ENCODE measurements around the gene GNPTG. TPM values are rescaled to one million over a fixed set of nuclear protein-coding genes. Genes with fewer than 3 reads are reported as not detected.

GNPTG gene
- total RNA-seq, 1 experiment from 2014 or later, result 29.4 TPM

DNA sequence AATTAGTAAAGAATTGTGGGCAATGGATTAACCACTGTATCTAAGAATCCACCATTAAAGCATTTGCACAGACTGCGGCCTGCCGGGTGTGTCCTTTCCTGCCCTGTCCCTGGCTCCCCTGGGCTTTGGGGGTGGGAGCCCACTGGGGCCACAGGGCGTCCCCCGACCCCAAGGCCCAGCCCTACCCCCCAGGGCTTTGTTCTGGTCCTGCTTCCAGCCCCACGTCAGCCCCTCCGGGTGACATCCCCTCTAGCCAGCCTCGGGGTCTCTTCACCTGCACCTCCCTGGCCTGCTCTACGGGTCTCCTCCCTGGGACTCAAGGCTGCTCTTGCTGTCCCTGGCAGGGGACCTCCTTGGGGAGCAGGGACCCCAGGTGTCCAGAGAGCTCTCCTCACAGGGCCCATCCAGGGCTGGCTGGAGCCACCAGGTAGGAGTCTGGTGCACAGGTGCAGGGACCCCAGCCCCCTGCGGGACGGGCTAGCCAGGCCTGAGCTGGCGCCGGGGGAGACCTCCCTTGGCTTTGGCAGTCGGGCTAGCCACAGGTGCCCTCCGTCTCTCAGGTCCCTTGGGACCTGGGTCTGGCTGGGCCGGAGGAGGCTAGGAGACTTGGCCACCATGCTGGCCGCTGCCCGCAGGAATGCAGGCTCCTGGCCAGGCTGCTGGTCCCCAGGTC is 24.6 kb upstream of the GNPTG start:
- Mint-ChIP-seq H3K9me3 (no peaks in the 10 kb centered on the region), H3K36me3 (ENCODE audit: insufficient read depth in 1 of 3, low read depth in 3 of 3) (peaks cover 2 to 30% (median 17%) of the 10 kb centered on the region in 3 experiments), H3K27ac (peak overlapping the region in 1 of 3 experiments; percentile 57; a peak in 2 of 7 replicates), H3K4me3 (no peak overlapping the region), H3K4me1 (peaks cover 7 to 13% of the 10 kb centered on the region in 2 experiments), H3K27me3 (ENCODE audit: low read depth) (peaks cover 3% of the 10 kb centered on the region)
- H2BK20ac ChIP-seq (ENCODE audit: low read depth, low read length, poor library complexity, severe bottlenecking), result no peak overlapping the region
- H2BK15ac ChIP-seq (ENCODE audit: low read depth, low read length), result 0 out of 2 replicates have a peak overlapping the region, but pooled peaks have one; percentile 9
- H2AK5ac ChIP-seq (ENCODE audit: insufficient read length, low read length), result no peak overlapping the region
- DNase-seq, result no peak
- H3K79me2 ChIP-seq (ENCODE audit: insufficient read depth, low read length), result no peaks in the 10 kb centered on the region
- no peaks in the 10 kb centered on the region for H3K27me3 ChIP-seq (ENCODE audit: insufficient read depth, low read length)
- no peak overlapping the region for H3K4me2 ChIP-seq (ENCODE audit: insufficient read depth, insufficient read length, low read length)
- WGBS (ENCODE audit: extremely low coverage, insufficient read length, low lambda C conversion rate), result no CpG with 5 or more reads among the region's 17 CpGs
- no peak overlapping the region for H3K56ac ChIP-seq (ENCODE audit: insufficient read length, low read depth, low read length)
- no peaks in the 10 kb centered on the region for H3K9me3 ChIP-seq (ENCODE audit: control insufficient read depth, low read depth, low read length)
- no peak overlapping the region for H2BK12ac ChIP-seq (ENCODE audit: insufficient read length, low read depth, low read length)
- TF ChIP-seq, protein P1, sequence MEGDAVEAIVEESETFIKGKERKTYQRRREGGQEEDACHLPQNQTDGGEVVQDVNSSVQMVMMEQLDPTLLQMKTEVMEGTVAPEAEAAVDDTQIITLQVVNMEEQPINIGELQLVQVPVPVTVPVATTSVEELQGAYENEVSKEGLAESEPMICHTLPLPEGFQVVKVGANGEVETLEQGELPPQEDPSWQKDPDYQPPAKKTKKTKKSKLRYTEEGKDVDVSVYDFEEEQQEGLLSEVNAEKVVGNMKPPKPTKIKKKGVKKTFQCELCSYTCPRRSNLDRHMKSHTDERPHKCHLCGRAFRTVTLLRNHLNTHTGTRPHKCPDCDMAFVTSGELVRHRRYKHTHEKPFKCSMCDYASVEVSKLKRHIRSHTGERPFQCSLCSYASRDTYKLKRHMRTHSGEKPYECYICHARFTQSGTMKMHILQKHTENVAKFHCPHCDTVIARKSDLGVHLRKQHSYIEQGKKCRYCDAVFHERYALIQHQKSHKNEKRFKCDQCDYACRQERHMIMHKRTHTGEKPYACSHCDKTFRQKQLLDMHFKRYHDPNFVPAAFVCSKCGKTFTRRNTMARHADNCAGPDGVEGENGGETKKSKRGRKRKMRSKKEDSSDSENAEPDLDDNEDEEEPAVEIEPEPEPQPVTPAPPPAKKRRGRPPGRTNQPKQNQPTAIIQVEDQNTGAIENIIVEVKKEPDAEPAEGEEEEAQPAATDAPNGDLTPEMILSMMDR (conservative IDR thresholded peaks at IDR 0.05), result no peak
- H4K8ac ChIP-seq (replicated peaks; ENCODE audit: insufficient read length, low read depth, low read length), result no peak overlapping the region
- H3K27ac ChIP-seq (ENCODE audit: insufficient read length, low read depth, low read length), result no peak overlapping the region
- peaks cover 3% of the 10 kb centered on the region for H3K23me2 ChIP-seq (ENCODE audit: insufficient read length, low read depth, low read length, poor library complexity, severe bottlenecking)
- H3K14ac ChIP-seq (ENCODE audit: insufficient read depth, low read length), result no peak overlapping the region; the same call in 1 of the 2 replicates
- no peak overlapping the region for H3K18ac ChIP-seq (ENCODE audit: insufficient read length, low read depth, low read length)
- H2BK5ac ChIP-seq (ENCODE audit: insufficient read length, low read length), result no peak overlapping the region
- no peaks in the 10 kb centered on the region for H4K20me1 ChIP-seq (ENCODE audit: control insufficient read depth, insufficient read depth, insufficient read length)
- no peak overlapping the region for H3K9ac ChIP-seq (ENCODE audit: extremely low read depth, insufficient read length, low read length)
- no peak overlapping the region for H3T11ph ChIP-seq (ENCODE audit: low read length)
- no peak overlapping the region for H4K5ac ChIP-seq (ENCODE audit: insufficient read length, low read depth, low read length)
- no peak overlapping the region for H3K4ac ChIP-seq (ENCODE audit: low read depth, low read length)
- no peak overlapping the region for H3K23ac ChIP-seq (ENCODE audit: insufficient read length, low read depth, low read length)
- no peaks in the 10 kb centered on the region for H3K79me1 ChIP-seq (ENCODE audit: insufficient read depth, low read depth, low read length, poor library complexity, severe bottlenecking)
- H2BK120ac ChIP-seq (ENCODE audit: low read depth, low read length, poor library complexity, severe bottlenecking), result no peak overlapping the region
- H2AFZ ChIP-seq (ENCODE audit: low read length), result no peak overlapping the region
- H3K4me1 ChIP-seq (ENCODE audit: insufficient read depth, low read length), result no peaks in the 10 kb centered on the region
- peak overlapping the region; percentile 46 for H4K91ac ChIP-seq (ENCODE audit: insufficient read length, low read depth, low read length)
